ENCODE results near the gene MINDY4. TPM values are rescaled to one million over a fixed set of nuclear protein-coding genes. Genes with fewer than 3 reads are reported as not detected.

MINDY4 gene
- total and polyA plus RNA-seq, 10 of the 15 experiments (the other 5 are each of a cell fraction or from before 2014, with no cell fraction given), result 0.10 to 0.90 (median 0.40) TPM

- DNase-seq (ENCODE audit: low read depth, low spot score), result no peak
- Histone ChIP-seq H3K4me1 (ENCODE audit: control insufficient read depth, insufficient read depth, low read length) (no peaks in the 10 kb centered on the region), H3K4me2 (ENCODE audit: control insufficient read depth, insufficient read depth) (no peak overlapping the region), H3K27me3 (replicated peaks in 1 of 2; ENCODE audit: control insufficient read depth in 2 of 2, insufficient read depth in 2 of 2, low read length in 1 of 2) (no peaks in the 10 kb centered on the region), H3K9me3 (replicated peaks; ENCODE audit: control insufficient read depth, insufficient read depth, low read length) (no peaks in the 10 kb centered on the region), H3K79me2 (ENCODE audit: control insufficient read depth, insufficient read depth, low read length) (no peaks in the 10 kb centered on the region), H3K36me3 (ENCODE audit: control insufficient read depth in 2 of 2, insufficient read depth in 2 of 2, low read length in 1 of 2) (no peaks in the 10 kb centered on the region; a peak in 1 of 4 replicates), H3K27ac (ENCODE audit: control insufficient read depth, insufficient read depth) (no peak overlapping the region), H4K20me1 (ENCODE audit: control insufficient read depth, insufficient read depth) (no peaks in the 10 kb centered on the region), H3K4me3 (no peak overlapping the region), H2AFZ (ENCODE audit: control insufficient read depth, low read depth, low read length) (no peak overlapping the region), H3K9ac (ENCODE audit: control insufficient read depth, insufficient read depth, low read length) (no peak overlapping the region)
- intact Hi-C loops (cut with micrococcal nuclease; ENCODE audit: unreplicated experiment), result no loop called here
- ChIA-PET CTCF (no interaction called here), RAD21 (ENCODE audit: unreplicated experiment) (no interaction called here), SMC1A (ENCODE audit: uncharacterized antibody, unreplicated experiment) (interaction anchor here (0.6 kb wide), 1 partner anchor 337 kb away, joined by 3 read pairs; no protein-coding TSS in a partner anchor), POLR2A (interaction anchor here (0.6 to 0.7 kb wide), 2 partner anchors 613 to 1231 kb away, joined by 7 read pairs; no protein-coding TSS in a partner anchor)
- ATAC-seq, result no peak
- no peak for FAIRE-seq
- BruUV-seq (replicated peaks), result no TSS peak
- in situ Hi-C loops (cut with MboI), result no loop called here
- 89% methylated on average over 9 of the region's 9 CpGs for WGBS (ENCODE audit: insufficient coverage, insufficient replicate concordance, low lambda C conversion rate, missing lambda C conversion rate)
- TF ChIP-seq SMAD5 (IDR thresholded peaks at IDR 0.05; ENCODE audit: low read depth) (no peak), IKZF2 (IDR thresholded peaks at IDR 0.05) (no peak), RB1 (IDR thresholded peaks at IDR 0.05; ENCODE audit: borderline replicate concordance) (no peak), ZNF592 (IDR thresholded peaks at IDR 0.05) (no peak), POU2F2 (IDR thresholded peaks at IDR 0.05; ENCODE audit: borderline replicate concordance, low read depth, low read length) (no peak), RELB (IDR thresholded peaks at IDR 0.05; ENCODE audit: low read depth) (no peak), ZBED1 (IDR thresholded peaks at IDR 0.05; ENCODE audit: borderline replicate concordance) (no peak), CREB1 (IDR thresholded peaks at IDR 0.05; ENCODE audit: low read depth) (no peak), RBBP5 (conservative IDR thresholded peaks at IDR 0.05) (no peak), ZNF622 (IDR thresholded peaks at IDR 0.05) (no peak), SUPT20H (IDR thresholded peaks at IDR 0.05; ENCODE audit: borderline replicate concordance, control insufficient read depth, low read depth, low read length) (no peak), SREBF1 (IDR thresholded peaks at IDR 0.05; ENCODE audit: low read length) (no peak), YY1 (IDR thresholded peaks at IDR 0.05; ENCODE audit: low read depth, low read length) (no peak)
- TF ChIP-seq, protein P1, sequence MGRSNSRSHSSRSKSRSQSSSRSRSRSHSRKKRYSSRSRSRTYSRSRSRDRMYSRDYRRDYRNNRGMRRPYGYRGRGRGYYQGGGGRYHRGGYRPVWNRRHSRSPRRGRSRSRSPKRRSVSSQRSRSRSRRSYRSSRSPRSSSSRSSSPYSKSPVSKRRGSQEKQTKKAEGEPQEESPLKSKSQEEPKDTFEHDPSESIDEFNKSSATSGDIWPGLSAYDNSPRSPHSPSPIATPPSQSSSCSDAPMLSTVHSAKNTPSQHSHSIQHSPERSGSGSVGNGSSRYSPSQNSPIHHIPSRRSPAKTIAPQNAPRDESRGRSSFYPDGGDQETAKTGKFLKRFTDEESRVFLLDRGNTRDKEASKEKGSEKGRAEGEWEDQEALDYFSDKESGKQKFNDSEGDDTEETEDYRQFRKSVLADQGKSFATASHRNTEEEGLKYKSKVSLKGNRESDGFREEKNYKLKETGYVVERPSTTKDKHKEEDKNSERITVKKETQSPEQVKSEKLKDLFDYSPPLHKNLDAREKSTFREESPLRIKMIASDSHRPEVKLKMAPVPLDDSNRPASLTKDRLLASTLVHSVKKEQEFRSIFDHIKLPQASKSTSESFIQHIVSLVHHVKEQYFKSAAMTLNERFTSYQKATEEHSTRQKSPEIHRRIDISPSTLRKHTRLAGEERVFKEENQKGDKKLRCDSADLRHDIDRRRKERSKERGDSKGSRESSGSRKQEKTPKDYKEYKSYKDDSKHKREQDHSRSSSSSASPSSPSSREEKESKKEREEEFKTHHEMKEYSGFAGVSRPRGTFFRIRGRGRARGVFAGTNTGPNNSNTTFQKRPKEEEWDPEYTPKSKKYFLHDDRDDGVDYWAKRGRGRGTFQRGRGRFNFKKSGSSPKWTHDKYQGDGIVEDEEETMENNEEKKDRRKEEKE (IDR thresholded peaks at IDR 0.05), result no peak
These were observed 14.6 kb downstream of the MINDY4 start for GRCh38 chr7:30785786-30786185.
